HCT116 (cell line): ENCODE data around the gene SAP30L. TPM values are rescaled to one million over a fixed set of nuclear protein-coding genes. Genes with fewer than 3 reads are reported as not detected.
A peak's percentile ranks its signal among the peaks of the same experiment; 100 is the strongest.

Experiments used
- ATAC-seq: fragments of 200-7000 bp; cut with Tn5 transposase; 2 replicates; pipeline ENCODE4 v1.9.1; 2020; ENCODE audit warnings: mild to moderate bottlenecking, moderate library complexity
- BruUV-seq: library from RNA; stranded (reverse); fragments of 400-500 nt; replicated peaks from 2 replicates; lab custom pipeline; 2021; lab: Mats Ljungman, UMichigan
- CTCF ChIA-PET: fragments of 300-600 bp; sonication (Branson Sonifier 250); formaldehyde crosslinking; loops from one replicate; lab custom pipeline; 2021; ENCODE audit warnings: antibody characterized with exemption; lab: Charles Lee
- POLR2A ChIA-PET: fragments of 300-600, 350-600 bp; sonication (Branson Sonifier 250); formaldehyde crosslinking; loops from one replicate; lab custom pipeline; 2021; ENCODE audit warnings: antibody characterized with exemption; lab: Charles Lee
- RAD21 ChIA-PET, 2 experiments: fragments of 300-600 bp; sonication (Branson Sonifier 250); formaldehyde crosslinking; loops; one replicate each; lab custom pipeline; 2023; ENCODE audit warnings: low total read pairs in 2 of 2; ENCODE audit not compliant: uncharacterized antibody in 2 of 2, unreplicated experiment in 2 of 2, low non-redundant PET in 1 of 2; lab: Charles Lee
- DNase-seq: peaks from one replicate; pipeline ENCODE4 v3.0.0-alpha.2; 2010; ENCODE audit warnings: low read depth, low spot score
- H2AFZ ChIP-seq: fragments of 200-600 bp; shearing (Covaris generic), sonication (generic); 2 replicates; pipeline ENCODE4 v1.6.1; 2017; ENCODE audit warnings: low read depth, mixed run types, mixed read lengths, antibody characterized with exemption, low read length; ENCODE audit not compliant: poor library complexity, severe bottlenecking
- H3K27ac ChIP-seq: 2 replicates; pipeline ENCODE4 v1.5.1; 2012; ENCODE audit warnings: low read depth, low read length
- H3K27me3 ChIP-seq: fragments of 200-600 bp; sonication (generic); 2 replicates; pipeline ENCODE4 v1.6.1; 2016; ENCODE audit warnings: mixed run types, low read length, mixed read lengths; ENCODE audit not compliant: insufficient read depth
- H3K36me3 ChIP-seq, 2 experiments: fragments of 200-500 bp in 1 of 2; fragments of 200-600 bp in 1 of 2; sonication (Bioruptor generic) in 1 of 2; sonication (generic) in 1 of 2; 2 replicates each; pipeline versions ENCODE4 v1.5.1 to v1.6.1; 2014 to 2016; ENCODE audit warnings: low read length in 2 of 2, inconsistent platforms in 1 of 2, mixed read lengths in 1 of 2, mixed run types in 1 of 2; ENCODE audit not compliant: insufficient read depth in 2 of 2, control insufficient read depth in 1 of 2
- H3K4me1 ChIP-seq, 2 experiments: fragments of 200-600 bp in 1 of 2; sonication (generic) in 1 of 2; 2 replicates each; pipeline versions ENCODE4 v1.5.1 to v1.6.1; 2012 to 2017; ENCODE audit warnings: low read length in 2 of 2, inconsistent platforms in 1 of 2, mild to moderate bottlenecking in 1 of 2, mixed read lengths in 1 of 2, mixed run types in 1 of 2, moderate library complexity in 1 of 2; ENCODE audit not compliant: insufficient read depth in 2 of 2, control insufficient read depth in 1 of 2
- H3K4me2 ChIP-seq: fragments of 200-600 bp; sonication (generic); 2 replicates; pipeline ENCODE4 v1.6.1; 2017; ENCODE audit warnings: mixed run types, low read length, mixed read lengths
- H3K4me3 ChIP-seq, 2 experiments: fragments of 200-600 bp in 1 of 2; sonication (generic) in 1 of 2; replicated peaks in 1 of 2; 2 replicates each; pipeline ENCODE4 v1.5.1; 2011 to 2016; ENCODE audit warnings: low read length in 2 of 2, control low read depth in 1 of 2, low read depth in 1 of 2, mild to moderate bottlenecking in 1 of 2, mixed read lengths in 1 of 2, mixed run types in 1 of 2
- H3K79me2 ChIP-seq: fragments of 200-600 bp; sonication (generic); 2 replicates; pipeline ENCODE4 v1.6.1; 2017; ENCODE audit warnings: mild to moderate bottlenecking, mixed run types, low read length, moderate library complexity, mixed read lengths; ENCODE audit not compliant: insufficient read depth
- H3K9ac ChIP-seq: fragments of 200-600 bp; sonication (generic); 2 replicates; pipeline ENCODE4 v1.6.1; 2016; ENCODE audit warnings: low read length, mixed read lengths
- H3K9me2 ChIP-seq: fragments of 200-600 bp; sonication (generic), shearing (Covaris generic); 2 replicates; pipeline ENCODE4 v1.6.1; 2017; ENCODE audit warnings: mixed run types, mild to moderate bottlenecking, moderate library complexity; ENCODE audit not compliant: insufficient read depth
- H3K9me3 ChIP-seq, 2 experiments: fragments of 200-500 bp in 1 of 2; fragments of 200-600 bp in 1 of 2; sonication (Bioruptor generic) in 1 of 2; sonication (generic) in 1 of 2; 2 replicates each; pipeline ENCODE4 v1.6.1; 2014 to 2017; ENCODE audit warnings: low read length in 2 of 2, mixed read lengths in 2 of 2, inconsistent platforms in 1 of 2, low read depth in 1 of 2, mild to moderate bottlenecking in 1 of 2, mixed run types in 1 of 2, moderate library complexity in 1 of 2; ENCODE audit not compliant: control insufficient read depth in 1 of 2, insufficient read depth in 1 of 2
- H4K20me1 ChIP-seq: fragments of 200-600 bp; sonication (generic), shearing (Covaris generic); 2 replicates; pipeline ENCODE4 v1.6.1; 2017; ENCODE audit warnings: mixed run types, mild to moderate bottlenecking, moderate library complexity; ENCODE audit not compliant: insufficient read depth
- CBX3 ChIP-seq: IDR thresholded peaks from 2 replicates; pipeline ENCODE4 v1.6.1; 2012; ENCODE audit warnings: low read depth
- CTCF ChIP-seq, 3 experiments: fragments of 200-600 bp in 1 of 3; sonication (generic) in 1 of 3; IDR thresholded peaks in 2 of 3; conservative IDR thresholded peaks in 1 of 3; 2 replicates each; pipeline ENCODE4 v1.5.1; 2012 to 2017; ENCODE audit warnings: low read depth in 2 of 3, low read length in 2 of 3, antibody characterized with exemption in 1 of 3, borderline replicate concordance in 1 of 3, control low read depth in 1 of 3, mild to moderate bottlenecking in 1 of 3, mixed read lengths in 1 of 3, mixed run types in 1 of 3, moderate library complexity in 1 of 3; ENCODE audit not compliant: insufficient read depth in 1 of 3
- EGR1 ChIP-seq: IDR thresholded peaks from 2 replicates; pipeline ENCODE4 v1.6.1; 2012; ENCODE audit warnings: low read depth
- ELF1 ChIP-seq: IDR thresholded peaks from 2 replicates; pipeline ENCODE4 v1.6.1; 2012; ENCODE audit warnings: low read depth, borderline replicate concordance
- EZH2 ChIP-seq: fragments of 200-600 bp; sonication (generic); IDR thresholded peaks from 2 replicates; pipeline ENCODE4 v1.6.1; 2017; ENCODE audit warnings: antibody characterized with exemption, mixed run types
- EZH2phosphoT487 ChIP-seq: fragments of 200-600 bp; IDR thresholded peaks from 2 replicates; pipeline ENCODE4 v1.6.1; 2018; ENCODE audit warnings: antibody characterized with exemption, borderline replicate concordance
- FOSL1 ChIP-seq: IDR thresholded peaks from 2 replicates; pipeline ENCODE4 v1.6.1; 2012; ENCODE audit warnings: low read depth
- POLR2A ChIP-seq: IDR thresholded peaks from 2 replicates; pipeline ENCODE4 v1.7.0; 2011; ENCODE audit warnings: borderline replicate concordance; ENCODE audit not compliant: insufficient read depth, insufficient read length; ENCODE audit errors: extremely low read depth
- RAD21 ChIP-seq: IDR thresholded peaks from 2 replicates; pipeline ENCODE4 v1.6.1; 2012; ENCODE audit warnings: low read depth, mild to moderate bottlenecking
- REST ChIP-seq: IDR thresholded peaks from 2 replicates; pipeline ENCODE4 v1.6.1; 2012; ENCODE audit warnings: low read depth
- SIN3A ChIP-seq: IDR thresholded peaks from 2 replicates; pipeline ENCODE4 v1.6.1; 2012; ENCODE audit warnings: low read depth
- SP1 ChIP-seq: IDR thresholded peaks from 2 replicates; pipeline ENCODE4 v1.6.1; 2012; ENCODE audit warnings: low read depth
- SRF ChIP-seq: IDR thresholded peaks from 2 replicates; pipeline ENCODE4 v1.6.1; 2012; ENCODE audit warnings: low read depth
- TCF7L2 ChIP-seq: IDR thresholded peaks from 2 replicates; pipeline ENCODE4 v1.7.0; 2011; ENCODE audit warnings: borderline replicate concordance, inconsistent platforms; ENCODE audit not compliant: insufficient read depth, insufficient read length; ENCODE audit errors: extremely low read depth
- YY1 ChIP-seq: IDR thresholded peaks from 2 replicates; pipeline ENCODE4 v1.6.1; 2011; ENCODE audit warnings: low read length, low read depth, moderate library complexity, mild to moderate bottlenecking; ENCODE audit not compliant: insufficient replicate concordance; ENCODE audit errors: extremely low read depth
- ZBTB33 ChIP-seq: IDR thresholded peaks from 2 replicates; pipeline ENCODE4 v1.6.1; 2011; ENCODE audit warnings: mild to moderate bottlenecking, low read length, moderate library complexity; ENCODE audit not compliant: insufficient replicate concordance; ENCODE audit errors: extremely low read depth
- ZFX ChIP-seq: fragments of 450-650 bp; IDR thresholded peaks from 2 replicates; pipeline ENCODE4 v1.6.1; 2017
- ZNF274 ChIP-seq: fragments of 200-500 bp; sonication (Bioruptor generic); IDR thresholded peaks from 2 replicates; pipeline ENCODE4 v1.6.1; 2014; ENCODE audit warnings: mild to moderate bottlenecking, low read depth, low read length, inconsistent platforms
- intact Hi-C: fragments of 100-400 bp; cut with micrococcal nuclease; formaldehyde crosslinking; loops from 2 replicates; pipeline ENCODE4 v1.10.0; 2022
- total RNA-seq: library from RNA; stranded (reverse); gene quantifications from one replicate; pipeline ENCODE4 v1.2.1, GENCODE V29; 2021; ENCODE audit not compliant: unreplicated experiment

SAP30L gene
- total RNA-seq, 1 experiment from 2014 or later = 25.5 TPM

- no peaks in the 10 kb centered on the region for H3K9me3 ChIP-seq
- H3K9me2 ChIP-seq = no peaks in the 10 kb centered on the region
- H3K9ac ChIP-seq = no peak overlapping the region
- no peak overlapping the region for H2AFZ ChIP-seq
- H3K4me2 ChIP-seq = peak overlapping the region; percentile 67
- CTCF ChIA-PET = interaction anchor here (0.6 to 4.2 kb wide), 10 partner anchors 40 to 432 kb away, joined by 3 to 70 read pairs (median 4); no protein-coding TSS in a partner anchor
- no peak for TF ChIP-seq ELF1
- TF ChIP-seq FOSL1 = no peak
- no peak for TF ChIP-seq TCF7L2
- TF ChIP-seq REST = no peak
- TF ChIP-seq EGR1 = no peak
- TF ChIP-seq ZNF274 = no peak
- TF ChIP-seq CTCF (IDR thresholded peaks at IDR 0.05 in 2 of 3, conservative IDR thresholded peaks at IDR 0.05 in 1 of 3; ENCODE audit: borderline replicate concordance in 1 of 3, insufficient read depth in 1 of 3, low read depth in 2 of 3, low read length in 2 of 3) = no peak
- no peak for TF ChIP-seq RAD21
- TF ChIP-seq SP1 = no peak
- TF ChIP-seq ZBTB33 = no peak
- no peak for TF ChIP-seq CBX3
- TF ChIP-seq EZH2phosphoT487 = no peak
- TF ChIP-seq YY1 = no peak
- no peak for TF ChIP-seq ZFX
- TF ChIP-seq POLR2A = no peak
- TF ChIP-seq SRF = no peak
- no peak for TF ChIP-seq EZH2
- no peak for TF ChIP-seq SIN3A
- ATAC-seq (peak; percentile 41; the same call in 1 of the 2 replicates), DNase-seq (peak; percentile 29)
- H4K20me1 ChIP-seq = no peaks in the 10 kb centered on the region
- POLR2A ChIA-PET = no interaction called here
- no peak overlapping the region for H3K4me3 ChIP-seq
- H3K27ac ChIP-seq = no peak overlapping the region
- H3K79me2 ChIP-seq = no peaks in the 10 kb centered on the region
- intact Hi-C loops = loop anchor here (5.0 kb wide), 2 partner anchors 209 to 1874 kb away; no protein-coding TSS in a partner anchor
- no TSS peak for BruUV-seq
- RAD21 ChIA-PET = interaction anchor here (0.6 to 2.2 kb wide), 5 partner anchors 119 to 334 kb away, joined by 3 to 16 read pairs (median 3); no protein-coding TSS in a partner anchor
- H3K27me3 ChIP-seq = no peaks in the 10 kb centered on the region
- H3K4me1 ChIP-seq = peaks cover 8 to 23% of the 10 kb centered on the region in 2 experiments; a peak in 3 of 4 replicates
- no peaks in the 10 kb centered on the region for H3K36me3 ChIP-seq
Observed at GRCh38 chr5:154406231-154406630, 39.6 kb upstream of the SAP30L start.
